Measurements from ENCODE around the gene OTX1.
"Not testable (repeated sequence)": the region's sequence is repeated elsewhere in the genome, so short reads cannot be mapped to it uniquely, and the experiment has no call there.

Gene OTX1

GRCh38 chr2:63060472-63060991 is 9.9 kb downstream of the OTX1 start:
- DNase-seq (ENCODE audit: low read depth) = no peak
- TF ChIP-seq CTCF (conservative IDR thresholded peaks at IDR 0.05; ENCODE audit: low read length) = no peak
- no peak overlapping the region for H3K4me3 ChIP-seq (ENCODE audit: low read length)

GRCh38 chr2:63064197-63064596 is 13.6 kb downstream of the OTX1 start:
- DNase-seq (ENCODE audit: low read depth) = no peak
- TF ChIP-seq CTCF (conservative IDR thresholded peaks at IDR 0.05; ENCODE audit: low read length) = no peak
- H3K4me3 ChIP-seq (ENCODE audit: low read length) = no peak overlapping the region

GRCh38 chr2:63064661-63065060 is 14.0 kb downstream of the OTX1 start:
- no peak overlapping the region for H3K4me3 ChIP-seq (ENCODE audit: low read length)
- no peak for DNase-seq (ENCODE audit: low read depth)
- no peak for TF ChIP-seq CTCF (conservative IDR thresholded peaks at IDR 0.05; ENCODE audit: low read length)

GRCh38 chr2:63066265-63066664 is 15.6 kb downstream of the OTX1 start:
- no peak overlapping the region for H3K4me3 ChIP-seq (ENCODE audit: low read length)
- TF ChIP-seq CTCF (conservative IDR thresholded peaks at IDR 0.05; ENCODE audit: low read length) = no peak
- DNase-seq (ENCODE audit: low read depth) = no peak

GRCh38 chr2:63066838-63067237 is 16.2 kb downstream of the OTX1 start:
- H3K4me3 ChIP-seq (ENCODE audit: low read length) = no peak overlapping the region
- DNase-seq (ENCODE audit: low read depth) = no peak
- TF ChIP-seq CTCF (conservative IDR thresholded peaks at IDR 0.05; ENCODE audit: low read length) = no peak

- H3K4me3 ChIP-seq (ENCODE audit: low read length) = no peak overlapping the region
- TF ChIP-seq CTCF (conservative IDR thresholded peaks at IDR 0.05; ENCODE audit: low read length) = no peak
- no peak for DNase-seq (ENCODE audit: low read depth)
Observed at GRCh38 chr2:63071664-63072063, 21.0 kb downstream of the OTX1 start.

- TF ChIP-seq CTCF (conservative IDR thresholded peaks at IDR 0.05; ENCODE audit: low read length) = no peak
- no peak for DNase-seq (ENCODE audit: low read depth)
- H3K4me3 ChIP-seq (ENCODE audit: low read length) = no peak overlapping the region
Observed at GRCh38 chr2:63073994-63074393, 23.4 kb downstream of the OTX1 start.

- H3K4me3 ChIP-seq (ENCODE audit: low read length); DNase-seq (ENCODE audit: low read depth): not testable (repeated sequence)
Observed at GRCh38 chr2:63074399-63074798, 23.8 kb downstream of the OTX1 start.

Measured in AG10803 (cell line).